Measurements from ENCODE around the gene SCRN1.
"Not testable (repeated sequence)": the region's sequence is repeated elsewhere in the genome, so short reads cannot be mapped to it uniquely, and the experiment has no call there.

Gene SCRN1

GRCh38 chr7:29893351-29893965 lies 96.1 kb downstream of the SCRN1 start:
- in situ Hi-C loops (cut with HindIII; ENCODE audit: low sequenced_read_pairs), result no loop called here

DNA sequence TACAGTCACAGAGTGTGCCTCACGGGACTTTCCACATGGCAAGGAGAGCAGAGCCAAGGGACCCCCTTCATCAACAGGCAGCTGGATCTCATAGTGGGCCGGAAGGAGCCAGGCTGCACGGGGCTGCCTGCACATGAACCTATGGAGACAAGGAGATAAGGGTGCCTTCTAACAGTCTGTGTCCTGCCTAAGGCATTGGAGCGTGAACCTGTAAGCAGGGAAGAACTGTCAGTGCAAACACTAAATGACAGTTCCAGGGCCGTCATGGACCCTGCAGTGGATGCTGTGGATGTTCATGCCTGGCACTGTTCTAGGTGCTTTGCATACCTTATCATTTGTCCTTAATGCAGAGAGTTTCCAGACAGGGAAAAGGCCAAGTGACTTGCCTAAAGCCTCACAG lies 97.4 kb downstream of the SCRN1 start:
- in situ Hi-C loops (cut with HindIII; ENCODE audit: low sequenced_read_pairs), result no loop called here

GRCh38 chr7:29891766-29892165 lies 97.8 kb downstream of the SCRN1 start:
- in situ Hi-C loops (cut with HindIII; ENCODE audit: low sequenced_read_pairs), result no loop called here

DNA sequence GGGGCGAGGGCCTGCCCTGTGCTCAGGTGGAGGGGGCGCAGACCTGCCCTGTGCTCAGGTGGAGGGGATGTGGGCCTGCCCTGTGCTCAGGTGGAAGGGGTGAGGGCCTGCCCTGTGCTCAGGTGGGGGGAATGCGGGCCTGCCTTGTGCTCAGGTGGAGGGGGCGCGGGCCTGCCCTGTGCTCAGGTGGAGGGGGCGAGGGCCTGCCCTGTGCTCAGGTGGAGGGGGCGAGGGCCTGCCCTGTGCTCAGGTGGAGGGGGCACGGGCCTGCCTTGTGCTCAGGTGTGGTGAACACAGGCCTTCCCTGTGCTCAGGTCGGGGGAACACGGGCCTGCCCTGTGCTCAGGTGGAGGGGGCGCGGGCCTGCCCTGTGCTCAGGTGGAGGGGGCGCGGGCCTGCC lies 98.8 kb downstream of the SCRN1 start:
- in situ Hi-C loops (cut with HindIII; ENCODE audit: low sequenced_read_pairs), result not testable (repeated sequence)

GRCh38 chr7:29890251-29890650 lies 99.3 kb downstream of the SCRN1 start:
- in situ Hi-C loops (cut with HindIII; ENCODE audit: low sequenced_read_pairs), result no loop called here

- in situ Hi-C loops (cut with HindIII; ENCODE audit: low sequenced_read_pairs), result no loop called here
These were observed 100.3 kb downstream of the SCRN1 start for GRCh38 chr7:29889288-29889687.

GRCh38 chr7:29888006-29888405 lies 101.6 kb downstream of the SCRN1 start:
- in situ Hi-C loops (cut with HindIII; ENCODE audit: low sequenced_read_pairs), result no loop called here

- in situ Hi-C loops (cut with HindIII; ENCODE audit: low sequenced_read_pairs), result no loop called here
These were observed 102.8 kb downstream of the SCRN1 start for GRCh38 chr7:29886827-29887226.

DNA sequence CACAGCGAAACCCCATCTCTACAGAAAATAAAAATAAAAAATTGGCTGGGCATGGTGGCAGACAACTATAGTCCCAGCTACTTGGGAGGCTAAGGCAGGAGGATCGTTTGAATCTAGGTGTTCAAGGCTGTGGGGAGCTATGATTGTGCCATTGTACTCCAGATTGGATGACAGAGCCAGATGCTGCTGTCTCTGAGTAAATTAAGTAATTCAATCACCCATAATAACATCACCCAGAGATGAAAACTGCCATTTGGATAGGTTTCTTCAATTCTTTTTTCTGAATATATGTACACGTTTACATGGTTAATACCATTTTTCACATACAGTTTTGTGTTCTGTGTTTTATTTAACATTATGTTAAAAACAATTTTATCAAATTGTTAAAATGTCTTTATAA lies 104.0 kb downstream of the SCRN1 start:
- in situ Hi-C loops (cut with HindIII; ENCODE audit: low sequenced_read_pairs), result no loop called here

DNA sequence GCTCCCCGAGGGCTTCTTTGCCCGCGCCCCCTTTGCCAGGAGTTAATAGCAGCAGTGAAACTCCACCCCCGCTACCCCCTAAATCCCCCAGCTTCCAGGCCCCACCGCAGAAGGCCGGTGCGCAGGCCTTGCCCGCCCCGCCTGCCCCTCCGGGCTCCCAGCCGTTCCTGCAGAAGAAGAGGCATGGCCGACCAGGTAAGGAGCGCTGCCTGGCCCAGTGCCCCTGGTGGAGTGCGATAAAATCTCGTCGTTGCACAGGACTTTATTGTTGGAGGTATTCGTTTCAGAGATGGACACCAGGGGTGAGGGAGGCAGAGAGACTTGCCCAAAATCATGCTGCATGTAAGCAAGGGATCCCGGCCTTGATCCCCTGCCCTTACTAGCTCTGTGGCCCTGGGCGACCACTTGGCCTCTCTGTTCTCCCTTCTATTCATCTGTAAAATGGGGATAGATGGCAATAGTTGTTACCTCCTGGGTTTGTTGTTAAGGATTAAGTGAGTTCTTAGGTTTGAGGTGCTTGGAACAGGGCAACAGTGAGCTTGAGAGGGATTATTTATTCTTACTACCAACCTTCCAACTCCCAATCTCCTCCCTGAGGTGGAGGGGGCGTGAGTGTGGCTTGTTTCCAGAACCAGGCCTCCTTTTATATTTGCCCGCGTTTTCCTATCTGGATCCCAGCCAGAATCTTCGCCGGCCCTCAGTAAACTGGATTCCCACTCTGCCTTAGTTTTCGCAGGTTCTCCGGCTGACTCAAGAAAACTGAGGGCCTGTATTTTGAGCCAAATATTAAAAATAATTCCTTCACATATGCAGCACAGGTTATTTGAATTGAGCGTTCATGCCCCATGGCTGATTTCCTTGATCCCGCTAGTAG lies 105.0 kb downstream of the SCRN1 start:
- in situ Hi-C loops (cut with HindIII; ENCODE audit: low sequenced_read_pairs), result no loop called here

GRCh38 chr7:29883462-29884398 lies 105.9 kb downstream of the SCRN1 start:
- in situ Hi-C loops (cut with HindIII; ENCODE audit: low sequenced_read_pairs), result no loop called here

- in situ Hi-C loops (cut with HindIII; ENCODE audit: low sequenced_read_pairs), result no loop called here
These were observed 107.1 kb downstream of the SCRN1 start for GRCh38 chr7:29882481-29882880.

DNA sequence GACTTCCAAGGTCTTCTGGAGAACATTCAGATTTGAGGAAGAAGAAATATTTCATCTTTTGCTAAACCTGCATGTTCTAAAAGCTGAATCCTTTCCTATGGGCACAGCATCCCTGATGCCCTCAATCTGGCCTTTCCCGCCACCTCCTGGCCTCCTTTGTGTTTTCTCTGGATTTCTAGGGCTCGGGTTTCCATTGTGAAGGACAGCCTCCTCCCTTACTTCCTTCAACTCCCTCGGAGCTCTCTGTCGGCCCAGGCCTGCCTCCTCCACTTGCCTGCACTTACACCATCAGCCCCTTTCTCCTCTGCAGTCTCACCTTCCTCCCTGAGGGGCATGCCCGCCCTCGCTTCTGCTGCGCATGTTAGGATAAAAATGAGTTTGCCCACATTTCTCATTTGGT lies 107.9 kb downstream of the SCRN1 start:
- in situ Hi-C loops (cut with HindIII; ENCODE audit: low sequenced_read_pairs), result no loop called here

DNA sequence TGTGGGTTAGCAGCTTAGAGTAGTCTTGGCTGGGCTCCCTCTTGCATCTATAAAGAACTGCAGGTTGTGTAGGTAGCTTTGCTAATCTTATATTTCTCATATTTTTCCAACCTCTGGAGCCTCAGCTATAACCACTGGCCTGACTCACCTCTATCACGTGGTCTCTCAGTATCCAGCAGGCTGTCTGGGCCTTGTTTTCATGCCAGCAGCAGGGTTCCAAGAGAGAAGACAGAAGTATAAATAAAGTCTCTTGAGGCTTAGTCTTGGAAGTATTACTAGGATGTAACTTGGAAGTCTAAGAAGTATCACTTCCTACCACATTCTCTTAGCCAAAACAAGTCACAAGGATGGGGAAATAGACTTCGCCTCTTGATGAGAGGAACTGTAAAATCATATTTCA lies 110.0 kb downstream of the SCRN1 start:
- in situ Hi-C loops (cut with HindIII; ENCODE audit: low sequenced_read_pairs), result no loop called here

DNA sequence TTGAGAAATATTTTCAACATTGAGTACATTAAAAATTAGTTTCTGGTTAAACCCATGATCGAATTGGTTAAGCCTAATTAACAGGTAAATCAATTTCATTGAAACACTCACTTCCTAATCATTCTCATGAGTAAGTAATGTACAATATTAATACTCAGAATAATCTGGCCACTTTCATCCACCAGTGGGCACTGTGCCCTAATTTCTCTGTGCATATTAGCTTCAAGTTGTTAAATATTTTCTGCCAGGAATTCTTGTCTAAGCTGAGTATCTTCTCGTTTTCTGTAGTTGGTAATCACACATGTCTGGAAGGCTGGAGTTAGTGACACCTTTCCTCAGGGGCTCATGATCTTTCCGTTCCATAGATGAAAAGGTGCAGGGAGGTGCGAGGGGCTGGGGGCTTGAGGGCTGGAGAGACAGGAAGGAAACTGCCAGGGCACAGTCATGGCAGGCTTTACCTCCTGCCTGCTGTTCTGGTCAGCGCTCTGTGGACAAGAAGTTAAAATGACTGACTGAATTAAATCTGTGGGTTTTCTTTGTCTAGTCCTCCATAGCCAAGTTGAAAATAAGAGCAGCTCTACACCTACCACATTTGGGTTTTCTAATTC lies 111.4 kb downstream of the SCRN1 start:
- in situ Hi-C loops (cut with HindIII; ENCODE audit: low sequenced_read_pairs), result no loop called here

DNA sequence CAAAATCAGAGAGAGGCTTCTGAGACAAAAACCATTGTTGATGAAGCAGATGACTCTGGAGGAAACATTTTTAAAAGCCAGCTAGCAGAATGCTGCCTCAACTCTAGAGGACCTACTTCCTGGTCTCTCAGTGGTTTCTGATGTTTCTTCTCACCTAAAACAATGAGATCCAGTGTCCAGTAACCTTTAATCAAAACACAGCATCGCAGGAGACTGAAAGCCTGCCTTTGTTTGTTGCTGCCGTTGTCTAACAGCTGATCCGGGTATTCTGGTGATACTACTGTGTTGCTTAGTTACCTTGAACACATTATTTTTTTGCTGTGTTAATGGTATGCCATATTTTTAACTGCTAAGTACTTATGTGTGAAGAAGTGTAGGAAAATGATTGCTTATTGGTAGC lies 112.4 kb downstream of the SCRN1 start:
- in situ Hi-C loops (cut with HindIII; ENCODE audit: low sequenced_read_pairs), result no loop called here

GRCh38 chr7:29875741-29876140 lies 113.9 kb downstream of the SCRN1 start:
- in situ Hi-C loops (cut with HindIII; ENCODE audit: low sequenced_read_pairs), result no loop called here

GRCh38 chr7:29873644-29874294 lies 115.8 kb downstream of the SCRN1 start:
- in situ Hi-C loops (cut with HindIII; ENCODE audit: low sequenced_read_pairs), result loop anchor here (25.0 kb wide), 1 partner anchor 189 kb away; no protein-coding TSS in a partner anchor

DNA sequence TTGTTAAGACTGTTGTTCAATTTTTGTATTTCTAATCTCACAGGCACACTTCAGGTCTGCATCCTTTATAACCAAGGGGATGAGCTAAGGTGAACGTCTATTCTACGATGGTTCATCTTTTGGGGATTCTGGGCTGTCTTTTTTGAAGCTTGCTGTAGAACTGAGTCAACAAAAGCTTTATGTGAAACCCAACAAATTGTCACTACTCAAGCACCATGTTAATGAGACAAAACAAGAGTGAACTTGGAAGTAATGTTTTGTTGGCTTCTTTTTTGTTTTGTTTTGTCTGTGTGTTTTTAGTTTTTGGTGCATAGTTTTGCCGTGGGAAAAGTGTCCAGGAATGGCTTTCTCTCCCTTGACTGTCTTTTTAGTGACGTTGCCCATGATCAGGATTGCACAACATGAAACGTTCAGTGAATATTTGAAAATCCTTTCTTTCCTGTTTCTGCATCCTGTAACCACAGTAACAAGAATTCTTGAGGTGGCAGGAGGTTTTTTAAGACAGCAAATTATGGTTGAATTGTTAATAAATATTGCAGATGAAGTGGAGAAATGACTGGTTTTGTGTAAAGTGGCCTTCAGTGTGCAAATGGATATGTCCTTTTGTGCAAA lies 117.7 kb downstream of the SCRN1 start:
- in situ Hi-C loops (cut with HindIII; ENCODE audit: low sequenced_read_pairs), result loop anchor here (25.0 kb wide), 1 partner anchor 190 kb away; no protein-coding TSS in a partner anchor

All from DLD1 (cell line).